ENCODE results near the gene NOL12. TPM values are rescaled to one million over a fixed set of nuclear protein-coding genes. Genes with fewer than 3 reads are reported as not detected.

The NOL12 gene
- total and polyA plus RNA-seq, 8 donors, result 16.2 to 26.3 (median 20.3) TPM

DNA sequence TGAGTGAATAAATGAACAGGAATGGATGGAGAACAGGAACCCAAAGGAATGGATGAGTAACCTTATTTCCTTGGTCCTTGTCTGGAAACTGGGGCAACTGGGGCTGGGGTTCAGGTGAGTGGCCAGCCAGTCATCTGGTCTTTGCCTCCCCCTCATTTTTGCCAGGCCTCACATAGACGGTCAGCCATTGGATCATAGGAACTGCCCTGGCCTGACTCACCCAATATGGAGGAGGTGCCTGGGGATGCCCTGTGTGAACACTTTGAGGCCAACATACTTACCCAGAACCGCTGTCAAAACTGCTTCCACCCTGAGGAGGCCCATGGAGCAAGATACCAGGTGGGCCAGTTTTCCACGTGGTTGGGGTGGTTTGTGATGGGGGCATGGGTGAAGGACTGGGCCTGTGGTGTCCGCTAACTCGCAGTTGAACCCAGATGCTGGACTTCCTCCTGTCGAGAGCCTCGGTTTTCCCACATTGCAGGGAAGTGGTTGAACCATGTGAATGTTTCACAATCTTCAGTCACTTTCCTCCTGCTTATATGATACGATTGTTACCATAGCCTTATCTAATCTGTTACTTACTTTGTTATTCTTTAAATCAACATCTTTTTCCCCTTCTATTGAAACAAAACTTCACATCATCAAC lies 15.1 kb downstream of the NOL12 start:
- Histone ChIP-seq H3K36me3 (no peaks in the 10 kb centered on the region), H3K27me3 (no peaks in the 10 kb centered on the region), H3K9me3 (no peaks in the 10 kb centered on the region), H3K4me3 (no peak overlapping the region), H3K4me1 (peaks cover 5 to 32% of the 10 kb centered on the region in 2 donors), H3K27ac (peak overlapping the region in 1 of 2 donors; percentile 69)
- ATAC-seq, result no peak
- intact Hi-C loops (cut with DNase I), result no loop called here
- DNase-seq, result peak in 1 of 4 donors; percentile 49
- TF ChIP-seq, protein P1, sequence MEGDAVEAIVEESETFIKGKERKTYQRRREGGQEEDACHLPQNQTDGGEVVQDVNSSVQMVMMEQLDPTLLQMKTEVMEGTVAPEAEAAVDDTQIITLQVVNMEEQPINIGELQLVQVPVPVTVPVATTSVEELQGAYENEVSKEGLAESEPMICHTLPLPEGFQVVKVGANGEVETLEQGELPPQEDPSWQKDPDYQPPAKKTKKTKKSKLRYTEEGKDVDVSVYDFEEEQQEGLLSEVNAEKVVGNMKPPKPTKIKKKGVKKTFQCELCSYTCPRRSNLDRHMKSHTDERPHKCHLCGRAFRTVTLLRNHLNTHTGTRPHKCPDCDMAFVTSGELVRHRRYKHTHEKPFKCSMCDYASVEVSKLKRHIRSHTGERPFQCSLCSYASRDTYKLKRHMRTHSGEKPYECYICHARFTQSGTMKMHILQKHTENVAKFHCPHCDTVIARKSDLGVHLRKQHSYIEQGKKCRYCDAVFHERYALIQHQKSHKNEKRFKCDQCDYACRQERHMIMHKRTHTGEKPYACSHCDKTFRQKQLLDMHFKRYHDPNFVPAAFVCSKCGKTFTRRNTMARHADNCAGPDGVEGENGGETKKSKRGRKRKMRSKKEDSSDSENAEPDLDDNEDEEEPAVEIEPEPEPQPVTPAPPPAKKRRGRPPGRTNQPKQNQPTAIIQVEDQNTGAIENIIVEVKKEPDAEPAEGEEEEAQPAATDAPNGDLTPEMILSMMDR (IDR thresholded peaks at IDR 0.05), result no peak

DNA sequence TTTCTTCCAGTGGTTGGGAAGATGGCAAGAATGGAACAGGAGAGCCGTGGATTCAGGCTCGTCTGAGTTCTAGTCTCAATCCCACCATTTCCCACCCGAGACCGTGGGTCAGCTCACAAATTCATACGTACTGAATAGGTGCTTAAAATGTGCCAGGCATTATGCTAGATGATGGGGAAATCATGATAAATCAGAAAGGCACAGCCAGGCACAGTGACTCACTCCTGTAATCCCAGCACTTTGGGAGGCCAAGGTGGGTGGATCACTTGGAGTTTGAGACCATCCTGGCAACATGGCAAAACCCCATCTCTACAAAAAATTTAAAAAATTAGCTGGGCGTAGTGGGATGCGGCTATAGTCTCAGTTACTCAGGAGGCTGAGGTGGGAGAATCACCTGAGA lies 17.8 kb downstream of the NOL12 start:
- H3K27ac ChIP-seq, result no peak overlapping the region
- TF ChIP-seq, protein P1 (IDR thresholded peaks at IDR 0.05), result no peak
- intact Hi-C loops (cut with DNase I), result no loop called here
- no peak for DNase-seq
- H3K27me3 ChIP-seq, result no peaks in the 10 kb centered on the region
- no peak for ATAC-seq
- no peak overlapping the region for H3K4me3 ChIP-seq
- no peaks in the 10 kb centered on the region for H3K9me3 ChIP-seq
- H3K4me1 ChIP-seq, result peaks cover 0 to 28% of the 10 kb centered on the region in 2 donors
- H3K36me3 ChIP-seq, result no peaks in the 10 kb centered on the region

DNA sequence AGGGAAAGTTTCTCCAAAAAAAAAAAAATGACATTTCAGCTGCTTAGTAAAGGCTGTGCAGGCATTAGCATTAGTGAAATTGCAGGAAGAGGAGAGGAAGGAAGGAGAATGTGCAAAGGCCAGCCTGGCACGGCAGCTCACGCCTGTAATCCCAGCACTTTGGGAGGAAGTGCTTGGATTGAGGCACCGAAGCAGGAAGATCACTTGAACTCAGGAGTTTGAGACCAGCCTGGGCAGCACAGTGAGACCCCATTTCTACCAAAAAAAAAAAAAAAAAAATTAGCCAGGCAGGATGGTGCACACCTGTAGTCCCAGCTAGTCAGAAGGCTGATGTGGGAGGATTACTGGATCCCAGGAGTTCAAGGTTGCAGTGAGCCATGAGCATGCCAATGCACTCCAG lies 18.5 kb downstream of the NOL12 start:
- intact Hi-C loops (cut with DNase I), result no loop called here
- no peaks in the 10 kb centered on the region for H3K9me3 ChIP-seq

DNA sequence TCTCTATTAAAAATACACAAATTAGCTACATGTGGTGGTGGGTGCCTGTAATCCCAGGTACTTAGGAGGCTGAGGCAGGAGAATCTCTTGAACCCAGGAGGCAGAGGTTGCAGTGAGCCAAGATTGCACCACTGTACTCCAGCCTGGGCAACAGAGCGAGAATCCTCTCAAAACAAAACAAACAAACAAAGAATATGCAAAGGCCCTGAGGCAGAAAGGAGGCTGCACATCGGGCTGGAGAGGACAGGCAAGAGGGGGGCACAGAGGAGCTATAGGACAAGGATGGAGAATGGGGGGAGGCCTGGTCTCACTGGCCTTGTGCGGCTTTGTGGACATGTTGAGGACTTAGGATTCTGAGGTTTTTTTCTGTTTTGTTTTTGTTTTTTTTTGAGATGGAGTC lies 19.1 kb downstream of the NOL12 start:
- no peaks in the 10 kb centered on the region for H3K27me3 ChIP-seq
- no peak overlapping the region for H3K27ac ChIP-seq
- no peak overlapping the region for H3K4me3 ChIP-seq
- H3K4me1 ChIP-seq, result peaks cover 0 to 34% of the 10 kb centered on the region in 2 donors
- no peak for DNase-seq
- intact Hi-C loops (cut with DNase I), result no loop called here
- H3K36me3 ChIP-seq, result no peaks in the 10 kb centered on the region
- no peak for ATAC-seq
- TF ChIP-seq, protein P1 (IDR thresholded peaks at IDR 0.05), result no peak
- H3K9me3 ChIP-seq, result no peaks in the 10 kb centered on the region

More for the DNA sequence above, 18.5 kb downstream of the NOL12 start:
- ATAC-seq, result no peak
- Histone ChIP-seq H3K4me1 (peaks cover 0 to 34% of the 10 kb centered on the region in 2 donors), H3K36me3 (no peaks in the 10 kb centered on the region), H3K27ac (no peak overlapping the region), H3K27me3 (no peaks in the 10 kb centered on the region), H3K4me3 (no peak overlapping the region)
- TF ChIP-seq, protein P1 (IDR thresholded peaks at IDR 0.05), result no peak
- no peak for DNase-seq

DNA sequence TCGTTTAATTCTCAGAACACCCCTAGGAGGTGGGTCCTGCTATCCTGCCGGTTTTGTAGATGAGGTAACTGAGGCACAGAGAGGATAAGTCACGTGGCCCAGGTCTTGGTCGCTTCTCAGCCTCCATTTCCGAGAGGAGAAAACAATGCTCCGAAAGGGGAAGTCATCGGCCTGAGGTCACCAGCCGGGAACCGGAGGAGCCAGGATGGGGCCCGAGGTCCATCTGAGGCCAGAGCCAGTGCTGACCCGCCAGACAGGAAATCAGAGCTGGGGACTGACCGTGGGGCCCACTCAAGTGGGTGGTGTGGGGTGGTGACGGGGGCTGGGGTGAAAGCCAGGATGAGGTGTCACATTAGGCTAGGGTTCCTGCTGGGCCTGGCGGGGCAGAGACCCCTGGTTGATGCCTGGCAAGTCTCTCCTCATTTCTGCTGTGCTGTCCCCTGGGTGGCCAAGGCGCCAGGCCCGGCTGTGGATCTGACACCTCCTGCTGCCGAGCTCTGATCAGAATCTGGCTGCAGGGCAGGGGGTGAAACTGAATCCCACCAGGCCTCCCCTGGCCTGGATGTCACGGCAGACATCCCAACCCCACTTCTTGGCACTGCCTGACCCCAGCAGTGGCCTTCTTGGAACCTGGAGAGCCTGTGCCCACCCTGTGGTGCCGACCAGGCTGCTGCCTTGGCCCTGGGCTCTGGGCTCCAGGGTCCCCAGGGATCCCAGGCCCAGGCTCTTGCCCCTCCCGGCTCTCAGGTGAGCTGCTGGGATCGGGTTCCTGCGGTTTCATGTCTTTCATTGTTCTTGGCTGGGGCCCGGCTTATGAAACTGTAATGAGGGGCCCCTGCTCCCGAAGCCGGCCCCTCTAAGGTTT lies 22.7 kb downstream of the NOL12 start:
- TF ChIP-seq, protein P1 (IDR thresholded peaks at IDR 0.05), result no peak
- no peaks in the 10 kb centered on the region for H3K9me3 ChIP-seq
- no peaks in the 10 kb centered on the region for H3K36me3 ChIP-seq
- H3K4me1 ChIP-seq, result peaks cover 0 to 18% of the 10 kb centered on the region in 2 donors
- no peak overlapping the region for H3K4me3 ChIP-seq
- intact Hi-C loops (cut with DNase I), result no loop called here
- H3K27me3 ChIP-seq, result no peaks in the 10 kb centered on the region
- no peak overlapping the region for H3K27ac ChIP-seq
- peak in 2 of 4 donors; percentile 58 to 86 for DNase-seq
- ATAC-seq, result peak; percentile 53
